Panc1 (cell line): ENCODE measurements around the gene KCNIP3. TPM values are rescaled to one million over a fixed set of nuclear protein-coding genes. Genes with fewer than 3 reads are reported as not detected.

Source experiments
- ATAC-seq: fragments of 200-7000 bp; cut with Tn5 transposase; 2 replicates; pipeline ENCODE4 v1.9.1; 2020; ENCODE audit warnings: mild to moderate bottlenecking, moderate library complexity
- BruUV-seq: library from RNA; stranded (reverse); fragments of 400-500 nt; replicated peaks from 2 replicates; lab custom pipeline; 2021; lab: Mats Ljungman, UMichigan
- CTCF ChIA-PET: fragments of 300-600 bp; sonication (Branson Sonifier 250); formaldehyde crosslinking; loops from one replicate; lab custom pipeline; 2022; ENCODE audit warnings: antibody characterized with exemption; lab: Charles Lee
- POLR2A ChIA-PET: fragments of 300-600 bp; sonication (Branson Sonifier 250); formaldehyde crosslinking; loops from one replicate; lab custom pipeline; 2022; ENCODE audit warnings: antibody characterized with exemption; lab: Charles Lee
- DNase-seq: peaks from one replicate; pipeline ENCODE4 v3.0.0-alpha.2; 2010; ENCODE audit warnings: low read depth, low spot score
- H3K27ac ChIP-seq: 2 replicates; pipeline ENCODE4 v1.5.1; 2011; ENCODE audit warnings: mild to moderate bottlenecking, low read length, inconsistent platforms
- H3K27me3 ChIP-seq: fragments of 200-500 bp; sonication (Bioruptor generic); 2 replicates; pipeline ENCODE4 v1.6.0; 2014; ENCODE audit warnings: low read length, inconsistent platforms; ENCODE audit not compliant: control insufficient read depth, insufficient read depth
- H3K36me3 ChIP-seq: fragments of 200-500 bp; sonication (Bioruptor generic); 2 replicates; pipeline ENCODE4 v1.5.1; 2014; ENCODE audit warnings: inconsistent platforms, mild to moderate bottlenecking, low read length, moderate library complexity; ENCODE audit not compliant: control insufficient read depth, insufficient read depth
- H3K4me1 ChIP-seq: 2 replicates; pipeline ENCODE4 v1.5.1; 2011; ENCODE audit warnings: inconsistent platforms, mild to moderate bottlenecking, low read length, moderate library complexity; ENCODE audit not compliant: control insufficient read depth, insufficient read depth
- H3K4me3 ChIP-seq, 2 experiments: 2 replicates each; pipeline ENCODE4 v1.5.1; 2011 to 2012; ENCODE audit warnings: low read depth in 2 of 2, low read length in 2 of 2, mild to moderate bottlenecking in 2 of 2, inconsistent platforms in 1 of 2, moderate library complexity in 1 of 2
- H3K9me3 ChIP-seq: fragments of 200-500 bp; sonication (Bioruptor generic); 2 replicates; pipeline ENCODE4 v1.5.1; 2014; ENCODE audit warnings: low read depth, mild to moderate bottlenecking, inconsistent platforms, low read length, moderate library complexity; ENCODE audit not compliant: control insufficient read depth, insufficient read depth
- POLR2AphosphoS5 ChIP-seq: IDR thresholded peaks from 2 replicates; pipeline ENCODE4 v1.6.1; 2012; ENCODE audit warnings: mild to moderate bottlenecking, low read depth, low read length, moderate library complexity
- SIN3A ChIP-seq: IDR thresholded peaks from 2 replicates; pipeline ENCODE4 v1.6.1; 2012; ENCODE audit warnings: low read depth, mild to moderate bottlenecking, low read length, moderate library complexity, borderline replicate concordance; ENCODE audit not compliant: insufficient read depth
- TCF7L2 ChIP-seq: IDR thresholded peaks from 2 replicates; pipeline ENCODE4 v1.6.1; 2011; ENCODE audit warnings: mild to moderate bottlenecking, low read depth, low read length, inconsistent platforms
- in situ Hi-C: cut with HindIII; loops from 2 replicates; pipeline ENCODE4 v1.10.0; 2016; ENCODE audit warnings: low sequenced_read_pairs, low pct_unique_long_range_greater_than_20kb
- intact Hi-C: fragments of 100-400 bp; cut with micrococcal nuclease; formaldehyde crosslinking; loops from one replicate; pipeline ENCODE4 v1.10.0; 2022; ENCODE audit not compliant: unreplicated experiment
- total RNA-seq: library from RNA; stranded (reverse); gene quantifications from one replicate; pipeline ENCODE4 v1.2.1, GENCODE V29; 2021; ENCODE audit not compliant: unreplicated experiment
- TF ChIP-seq, protein P1 (sequence below), 2 experiments: IDR thresholded peaks; 2 replicates each; pipeline ENCODE4 v1.6.1; 2011 to 2012; ENCODE audit warnings: low read depth in 2 of 2, control low read depth in 1 of 2, low read length in 1 of 2, mild to moderate bottlenecking in 1 of 2, moderate library complexity in 1 of 2; ENCODE audit not compliant: insufficient read depth in 1 of 2
- TF ChIP-seq, protein P2 (sequence below): fragments of 450-650 bp; IDR thresholded peaks from 2 replicates; pipeline ENCODE4 v1.5.1; 2017; ENCODE audit warnings: mild to moderate bottlenecking

KCNIP3 gene
- total RNA-seq, 1 experiment from 2014 or later = 17.5 TPM

- Histone ChIP-seq H3K27me3 (no peaks in the 10 kb centered on the region), H3K4me3 (peak overlapping the region; percentile 41 to 60), H3K4me1 (peaks cover 19% of the 10 kb centered on the region), H3K27ac (no peak overlapping the region), H3K36me3 (no peaks in the 10 kb centered on the region), H3K9me3 (no peaks in the 10 kb centered on the region)
- ChIA-PET CTCF (interaction anchor here (0.6 kb wide), 1 partner anchor 32 kb away, joined by 3 read pairs; no protein-coding TSS in a partner anchor), POLR2A (no interaction called here)
- ATAC-seq (peak; percentile 37), DNase-seq (no peak)
- in situ Hi-C loops = no loop called here
- intact Hi-C loops = no loop called here
- no peak for TF ChIP-seq SIN3A
- TF ChIP-seq TCF7L2 = no peak
- TF ChIP-seq, protein P1, sequence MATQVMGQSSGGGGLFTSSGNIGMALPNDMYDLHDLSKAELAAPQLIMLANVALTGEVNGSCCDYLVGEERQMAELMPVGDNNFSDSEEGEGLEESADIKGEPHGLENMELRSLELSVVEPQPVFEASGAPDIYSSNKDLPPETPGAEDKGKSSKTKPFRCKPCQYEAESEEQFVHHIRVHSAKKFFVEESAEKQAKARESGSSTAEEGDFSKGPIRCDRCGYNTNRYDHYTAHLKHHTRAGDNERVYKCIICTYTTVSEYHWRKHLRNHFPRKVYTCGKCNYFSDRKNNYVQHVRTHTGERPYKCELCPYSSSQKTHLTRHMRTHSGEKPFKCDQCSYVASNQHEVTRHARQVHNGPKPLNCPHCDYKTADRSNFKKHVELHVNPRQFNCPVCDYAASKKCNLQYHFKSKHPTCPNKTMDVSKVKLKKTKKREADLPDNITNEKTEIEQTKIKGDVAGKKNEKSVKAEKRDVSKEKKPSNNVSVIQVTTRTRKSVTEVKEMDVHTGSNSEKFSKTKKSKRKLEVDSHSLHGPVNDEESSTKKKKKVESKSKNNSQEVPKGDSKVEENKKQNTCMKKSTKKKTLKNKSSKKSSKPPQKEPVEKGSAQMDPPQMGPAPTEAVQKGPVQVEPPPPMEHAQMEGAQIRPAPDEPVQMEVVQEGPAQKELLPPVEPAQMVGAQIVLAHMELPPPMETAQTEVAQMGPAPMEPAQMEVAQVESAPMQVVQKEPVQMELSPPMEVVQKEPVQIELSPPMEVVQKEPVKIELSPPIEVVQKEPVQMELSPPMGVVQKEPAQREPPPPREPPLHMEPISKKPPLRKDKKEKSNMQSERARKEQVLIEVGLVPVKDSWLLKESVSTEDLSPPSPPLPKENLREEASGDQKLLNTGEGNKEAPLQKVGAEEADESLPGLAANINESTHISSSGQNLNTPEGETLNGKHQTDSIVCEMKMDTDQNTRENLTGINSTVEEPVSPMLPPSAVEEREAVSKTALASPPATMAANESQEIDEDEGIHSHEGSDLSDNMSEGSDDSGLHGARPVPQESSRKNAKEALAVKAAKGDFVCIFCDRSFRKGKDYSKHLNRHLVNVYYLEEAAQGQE (IDR thresholded peaks at IDR 0.05; ENCODE audit: insufficient read depth in 1 of 2, low read depth in 2 of 2, low read length in 1 of 2) = no peak
- no peak for TF ChIP-seq POLR2AphosphoS5
- TF ChIP-seq, protein P2, sequence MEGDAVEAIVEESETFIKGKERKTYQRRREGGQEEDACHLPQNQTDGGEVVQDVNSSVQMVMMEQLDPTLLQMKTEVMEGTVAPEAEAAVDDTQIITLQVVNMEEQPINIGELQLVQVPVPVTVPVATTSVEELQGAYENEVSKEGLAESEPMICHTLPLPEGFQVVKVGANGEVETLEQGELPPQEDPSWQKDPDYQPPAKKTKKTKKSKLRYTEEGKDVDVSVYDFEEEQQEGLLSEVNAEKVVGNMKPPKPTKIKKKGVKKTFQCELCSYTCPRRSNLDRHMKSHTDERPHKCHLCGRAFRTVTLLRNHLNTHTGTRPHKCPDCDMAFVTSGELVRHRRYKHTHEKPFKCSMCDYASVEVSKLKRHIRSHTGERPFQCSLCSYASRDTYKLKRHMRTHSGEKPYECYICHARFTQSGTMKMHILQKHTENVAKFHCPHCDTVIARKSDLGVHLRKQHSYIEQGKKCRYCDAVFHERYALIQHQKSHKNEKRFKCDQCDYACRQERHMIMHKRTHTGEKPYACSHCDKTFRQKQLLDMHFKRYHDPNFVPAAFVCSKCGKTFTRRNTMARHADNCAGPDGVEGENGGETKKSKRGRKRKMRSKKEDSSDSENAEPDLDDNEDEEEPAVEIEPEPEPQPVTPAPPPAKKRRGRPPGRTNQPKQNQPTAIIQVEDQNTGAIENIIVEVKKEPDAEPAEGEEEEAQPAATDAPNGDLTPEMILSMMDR = no peak
- no TSS peak for BruUV-seq
These were observed 49.9 kb downstream of the KCNIP3 start for GRCh38 chr2:95346738-95347671.

GRCh38 chr2:95347681-95348608 is 50.8 kb downstream of the KCNIP3 start:
- ChIA-PET CTCF (no interaction called here), POLR2A (no interaction called here)
- no TSS peak for BruUV-seq
- no peaks in the 10 kb centered on the region for H3K27me3 ChIP-seq
- intact Hi-C loops = no loop called here
- H3K36me3 ChIP-seq = no peaks in the 10 kb centered on the region
- DNase-seq (no peak), ATAC-seq (no peak)
- H3K4me1 ChIP-seq = peaks cover 19% of the 10 kb centered on the region
- no peak overlapping the region for H3K27ac ChIP-seq
- in situ Hi-C loops = no loop called here
- peak overlapping the region; percentile 41 to 60; a peak in 3 of 4 replicates for H3K4me3 ChIP-seq
- no peaks in the 10 kb centered on the region for H3K9me3 ChIP-seq
- TF ChIP-seq SIN3A = no peak
- TF ChIP-seq, protein P2 = no peak
- TF ChIP-seq, protein P1 (IDR thresholded peaks at IDR 0.05; ENCODE audit: insufficient read depth in 1 of 2, low read depth in 2 of 2, low read length in 1 of 2) = no peak
- TF ChIP-seq TCF7L2 = no peak
- TF ChIP-seq POLR2AphosphoS5 = no peak
